HG02759 (cell line): Measurements from ENCODE around the gene KAT2B.

Experiments
- ATAC-seq: cut with Tn5 transposase; IDR thresholded peaks from one replicate; pipeline ENCODE4 v1.9.1; 2021; ENCODE audit warnings: mild to moderate bottlenecking, moderate library complexity; ENCODE audit not compliant: unreplicated experiment

KAT2B gene

GRCh38 chr3:20064796-20065564 lies 24.7 kb downstream of the KAT2B start:
- no peak for ATAC-seq

- no peak for ATAC-seq
These were observed 25.8 kb downstream of the KAT2B start for GRCh38 chr3:20066079-20066478.

GRCh38 chr3:20066850-20067617 lies 26.8 kb downstream of the KAT2B start:
- ATAC-seq, result no peak

GRCh38 chr3:20068512-20069177 lies 28.4 kb downstream of the KAT2B start:
- no peak for ATAC-seq

- no peak for ATAC-seq
These were observed 28.9 kb downstream of the KAT2B start for GRCh38 chr3:20069178-20069532.

- no peak for ATAC-seq
These were observed 30.9 kb downstream of the KAT2B start for GRCh38 chr3:20071175-20071574.

- no peak for ATAC-seq
These were observed 32.2 kb downstream of the KAT2B start for GRCh38 chr3:20072422-20072821.

GRCh38 chr3:20073068-20073467 lies 32.8 kb downstream of the KAT2B start:
- no peak for ATAC-seq

GRCh38 chr3:20073683-20074082 lies 33.4 kb downstream of the KAT2B start:
- ATAC-seq, result no peak

- ATAC-seq, result no peak
These were observed 34.2 kb downstream of the KAT2B start for GRCh38 chr3:20074226-20075063.

GRCh38 chr3:20075197-20075596 lies 35.0 kb downstream of the KAT2B start:
- ATAC-seq, result no peak

- no peak for ATAC-seq
These were observed 36.2 kb downstream of the KAT2B start for GRCh38 chr3:20076296-20076997.

GRCh38 chr3:20077068-20077467 lies 36.8 kb downstream of the KAT2B start:
- ATAC-seq, result no peak

- ATAC-seq, result no peak
These were observed 38.0 kb downstream of the KAT2B start for GRCh38 chr3:20078194-20078714.

GRCh38 chr3:20079621-20080020 lies 39.4 kb downstream of the KAT2B start:
- ATAC-seq, result no peak

- peak; percentile 94 for ATAC-seq
These were observed 40.8 kb downstream of the KAT2B start for GRCh38 chr3:20080956-20081554.

GRCh38 chr3:20083253-20083652 lies 43.0 kb downstream of the KAT2B start:
- ATAC-seq, result no peak

GRCh38 chr3:20083953-20084352 lies 43.7 kb downstream of the KAT2B start:
- ATAC-seq, result no peak

- no peak for ATAC-seq
These were observed 51.2 kb downstream of the KAT2B start for GRCh38 chr3:20091331-20092047.
